KBM-7 (cell line): ENCODE results near the gene SOX18.
"Not testable (repeated sequence)": the region's sequence is repeated elsewhere in the genome, so short reads cannot be mapped to it uniquely, and the experiment has no call there.

Experiments
- DNase-seq: peaks from one replicate; pipeline ENCODE4 v3.0.0-alpha.2; 2015
- in situ Hi-C: fragments of 300-500 bp; cut with MboI; formaldehyde crosslinking; loops from 2 replicates; pipeline ENCODE4 v1.14.3; 2020; ENCODE audit warnings: low sequenced_read_pairs, low pct_unique_long_range_greater_than_20kb, mixed read lengths

Gene SOX18

GRCh38 chr20:64030371-64031134, 18.9 kb downstream of the SOX18 start:
- DNase-seq: no peak
- in situ Hi-C loops: no loop called here

DNA sequence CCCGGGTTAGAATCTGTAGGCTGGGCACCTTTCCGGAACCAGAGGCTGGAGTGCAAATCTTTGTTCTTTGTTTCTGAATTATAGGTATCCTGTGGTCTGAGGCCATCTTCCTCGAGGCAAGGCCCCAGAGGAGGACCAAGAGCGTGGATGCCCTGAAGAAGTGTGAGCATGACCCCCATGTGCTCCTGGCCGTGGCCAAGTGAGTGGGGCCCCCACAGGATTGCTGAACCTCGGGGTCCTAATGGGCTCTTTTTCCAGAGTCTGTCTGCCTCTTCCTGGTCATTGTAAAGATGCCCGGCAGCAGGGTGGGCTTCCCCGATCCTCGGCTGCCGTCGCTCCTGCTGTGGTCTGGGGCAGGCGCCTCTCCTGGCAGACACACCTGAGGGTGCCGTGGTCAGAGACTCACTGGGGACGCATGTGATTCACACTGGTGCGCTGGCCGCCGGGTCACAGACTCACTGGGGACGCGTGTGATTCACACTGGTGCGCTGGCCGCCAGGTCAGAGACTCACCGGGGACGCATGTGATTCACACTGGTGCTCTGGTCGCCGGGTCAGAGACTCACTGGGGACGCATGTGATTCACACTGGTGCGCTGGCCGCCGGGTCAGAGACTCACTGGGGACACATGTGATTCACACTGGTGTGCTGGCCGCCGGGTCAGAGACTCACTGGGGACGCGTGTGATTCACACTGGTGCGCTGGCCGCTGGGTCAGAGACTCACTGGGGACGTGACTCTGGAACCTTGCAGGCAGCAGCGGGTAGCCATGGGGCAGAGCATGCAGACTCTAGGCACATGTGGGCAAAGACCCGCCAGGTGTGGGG, 19.9 kb downstream of the SOX18 start:
- DNase-seq: no peak
- in situ Hi-C loops: no loop called here

DNA sequence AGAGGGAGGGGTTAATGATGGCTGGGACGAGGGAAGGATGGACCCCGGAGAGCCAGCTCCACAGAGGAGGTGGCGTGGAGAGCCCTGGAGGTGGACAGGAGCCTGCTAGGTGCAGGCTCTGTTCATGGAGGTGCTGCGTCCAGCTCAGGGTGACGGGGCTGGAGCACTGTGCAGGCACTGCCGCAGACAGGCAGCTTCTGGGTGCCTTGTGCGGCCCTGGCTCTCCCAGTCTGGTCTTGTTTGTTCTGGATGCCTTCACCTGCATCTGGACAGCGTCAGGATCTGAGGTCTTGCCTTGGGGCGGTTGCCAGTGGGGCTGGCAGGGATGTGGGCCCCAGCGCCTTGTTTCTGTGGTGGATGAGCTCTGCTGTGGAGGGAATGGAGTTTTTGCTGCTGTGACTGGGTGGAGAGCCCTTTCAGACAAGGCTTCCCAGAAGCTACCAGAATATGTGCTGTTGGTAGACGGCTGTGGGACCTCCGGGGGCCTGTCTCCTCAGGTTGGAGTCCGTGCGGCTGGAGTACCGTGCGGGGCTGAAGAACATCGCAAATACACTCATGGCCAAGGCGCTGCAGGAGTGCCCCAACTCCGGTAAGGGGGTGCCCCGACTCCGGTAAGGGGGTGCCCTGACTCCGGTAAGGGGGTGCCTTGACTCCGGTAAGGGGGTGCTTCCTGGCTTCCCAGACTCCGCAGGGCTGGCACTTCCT, 21.3 kb downstream of the SOX18 start:
- in situ Hi-C loops: no loop called here
- no peak for DNase-seq

GRCh38 chr20:64025826-64026412, 23.5 kb downstream of the SOX18 start:
- DNase-seq: no peak
- in situ Hi-C loops: no loop called here

- DNase-seq: no peak
- in situ Hi-C loops: no loop called here
Observed at GRCh38 chr20:64025101-64025825, 24.2 kb downstream of the SOX18 start.

- no peak for DNase-seq
- in situ Hi-C loops: no loop called here
Observed at GRCh38 chr20:64024141-64024990, 25.1 kb downstream of the SOX18 start.

DNA sequence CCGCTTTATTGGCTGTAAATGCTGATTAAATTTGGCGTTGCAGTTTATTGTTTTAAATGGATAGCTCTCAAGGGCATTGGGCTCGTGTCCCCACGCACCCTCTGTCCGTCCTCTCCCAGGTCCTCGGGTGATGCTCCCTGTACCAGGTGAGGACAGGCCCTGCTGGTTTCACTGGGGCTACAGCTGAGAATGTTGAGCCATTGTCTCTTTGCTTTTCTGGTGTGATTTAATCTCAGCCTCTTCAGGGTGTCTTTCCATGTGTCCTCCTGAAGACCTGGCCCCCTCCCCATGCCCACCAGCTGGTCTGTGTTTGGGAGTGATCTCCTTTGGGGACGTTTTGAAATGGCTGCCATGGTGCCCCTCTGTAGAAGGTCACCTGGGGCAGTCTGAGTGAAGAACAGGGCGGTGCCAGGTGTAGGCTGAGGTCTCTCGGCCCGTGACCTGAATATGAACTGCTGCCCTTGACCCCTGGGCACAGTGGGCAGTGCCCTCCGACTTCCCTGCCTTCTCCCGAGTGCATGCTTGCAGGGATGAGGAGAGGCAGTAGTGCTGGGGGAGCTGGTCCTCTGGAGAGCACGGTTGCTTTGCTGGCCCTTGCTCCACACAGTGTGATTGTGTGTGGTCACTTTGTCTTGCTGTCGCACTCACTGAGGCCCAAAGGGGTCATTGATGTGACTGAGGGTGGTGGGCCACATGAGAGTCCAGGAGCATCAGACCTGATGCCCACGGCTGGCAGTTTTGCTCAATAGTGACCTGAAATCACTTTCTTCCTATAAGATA, 25.9 kb downstream of the SOX18 start:
- in situ Hi-C loops: no loop called here
- no peak for DNase-seq

DNA sequence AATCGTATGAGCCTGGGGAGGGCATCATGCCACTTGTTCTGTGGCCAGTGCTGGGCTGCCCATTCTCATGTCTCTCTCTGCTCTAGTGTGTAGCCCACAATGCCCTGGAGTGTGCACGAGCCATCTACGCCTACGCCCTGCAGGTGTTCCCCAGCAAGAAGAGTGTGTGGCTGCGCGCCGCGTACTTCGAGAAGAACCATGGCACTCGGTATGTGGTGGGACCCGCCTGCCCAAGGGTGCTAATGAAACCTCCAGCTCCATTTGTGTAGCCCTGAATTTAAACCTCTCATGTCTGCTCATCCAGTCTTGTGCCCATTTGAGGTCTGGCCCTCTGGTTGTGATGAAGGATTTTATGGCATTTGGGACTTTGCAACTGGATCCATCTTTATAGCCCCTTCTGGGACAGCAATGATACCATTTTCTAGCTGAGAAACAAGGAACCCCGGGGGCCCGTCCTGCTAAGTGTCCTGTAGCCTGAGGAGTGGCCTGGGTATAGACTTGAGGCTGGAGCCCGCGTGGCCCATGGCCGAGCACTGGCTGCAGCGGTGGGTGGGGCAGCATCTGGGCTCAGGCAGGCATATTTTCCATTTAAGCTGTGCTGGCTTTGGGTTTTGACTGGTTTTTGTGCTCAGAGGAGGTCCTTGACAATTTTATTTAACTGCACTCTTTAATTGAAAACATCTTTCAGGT, 26.6 kb downstream of the SOX18 start:
- in situ Hi-C loops: no loop called here
- no peak for DNase-seq

GRCh38 chr20:64021124-64021975, 28.1 kb downstream of the SOX18 start:
- DNase-seq: no peak
- in situ Hi-C loops: no loop called here

DNA sequence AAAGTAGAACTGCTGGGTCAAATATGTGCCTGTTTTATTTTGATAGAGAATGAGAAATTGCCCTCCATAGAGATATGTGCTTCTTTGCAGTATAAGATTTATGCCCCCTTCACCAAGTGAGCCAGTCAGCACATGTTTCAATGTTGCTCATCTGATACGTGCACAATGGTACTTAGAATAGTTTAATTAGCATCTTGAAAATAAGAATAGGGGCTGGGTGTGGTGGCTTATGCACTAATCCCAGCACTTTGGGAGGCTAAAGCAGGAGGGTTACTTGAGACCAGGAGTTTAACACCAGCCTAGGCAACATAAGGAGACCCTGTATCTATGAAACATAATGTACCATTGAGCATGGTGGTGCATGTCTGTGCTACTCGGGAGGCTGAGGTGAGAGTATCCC, 33.8 kb downstream of the SOX18 start:
- no peak for DNase-seq
- in situ Hi-C loops: no loop called here

- in situ Hi-C loops, DNase-seq: not testable (repeated sequence)
Observed at GRCh38 chr20:64012385-64013154, 36.9 kb downstream of the SOX18 start.

DNA sequence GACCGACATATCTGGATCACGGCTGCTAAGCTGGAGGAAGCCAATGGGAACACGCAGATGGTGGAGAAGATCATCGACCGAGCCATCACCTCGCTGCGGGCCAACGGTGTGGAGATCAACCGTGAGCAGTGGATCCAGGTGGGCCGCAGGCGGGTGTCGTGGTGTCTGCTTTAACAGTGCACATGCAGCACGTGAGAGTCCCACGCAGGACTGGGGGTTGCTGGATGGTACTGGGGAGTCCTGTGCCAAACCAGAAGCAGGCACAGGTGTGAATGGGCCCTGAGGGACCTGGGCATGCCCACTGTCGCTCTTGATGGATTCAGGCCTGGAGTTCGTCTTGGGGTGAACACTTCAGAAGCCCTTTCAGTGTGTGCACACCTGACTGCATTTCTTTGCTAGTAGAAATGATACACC, 38.1 kb downstream of the SOX18 start:
- DNase-seq: no peak
- in situ Hi-C loops: no loop called here

DNA sequence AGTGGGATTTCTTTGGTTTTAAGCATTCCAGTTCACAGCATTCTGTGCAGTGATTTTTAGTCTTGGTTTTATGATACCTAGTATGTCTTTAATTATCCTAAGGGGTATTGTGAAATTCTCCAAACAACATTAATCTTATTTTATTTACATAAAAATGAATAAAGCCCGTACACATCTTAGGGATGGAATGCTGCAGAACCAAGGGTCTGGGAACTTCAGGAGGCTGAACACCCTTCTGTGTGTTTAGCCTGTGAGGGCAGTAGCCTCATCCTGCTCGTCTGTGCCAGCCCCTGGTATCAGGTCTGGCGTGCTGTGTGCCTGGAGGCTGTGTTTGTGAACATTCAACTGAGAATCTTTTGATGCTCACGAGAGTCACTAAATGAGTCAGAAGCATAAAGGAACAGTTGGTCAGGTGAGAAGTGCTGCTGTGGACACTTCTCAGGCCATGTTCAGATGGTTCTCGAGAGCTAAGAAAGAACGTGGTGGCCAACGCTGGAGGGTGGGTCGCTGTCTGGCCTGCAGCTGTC, 38.7 kb downstream of the SOX18 start:
- in situ Hi-C loops: no loop called here
- DNase-seq: no peak

DNA sequence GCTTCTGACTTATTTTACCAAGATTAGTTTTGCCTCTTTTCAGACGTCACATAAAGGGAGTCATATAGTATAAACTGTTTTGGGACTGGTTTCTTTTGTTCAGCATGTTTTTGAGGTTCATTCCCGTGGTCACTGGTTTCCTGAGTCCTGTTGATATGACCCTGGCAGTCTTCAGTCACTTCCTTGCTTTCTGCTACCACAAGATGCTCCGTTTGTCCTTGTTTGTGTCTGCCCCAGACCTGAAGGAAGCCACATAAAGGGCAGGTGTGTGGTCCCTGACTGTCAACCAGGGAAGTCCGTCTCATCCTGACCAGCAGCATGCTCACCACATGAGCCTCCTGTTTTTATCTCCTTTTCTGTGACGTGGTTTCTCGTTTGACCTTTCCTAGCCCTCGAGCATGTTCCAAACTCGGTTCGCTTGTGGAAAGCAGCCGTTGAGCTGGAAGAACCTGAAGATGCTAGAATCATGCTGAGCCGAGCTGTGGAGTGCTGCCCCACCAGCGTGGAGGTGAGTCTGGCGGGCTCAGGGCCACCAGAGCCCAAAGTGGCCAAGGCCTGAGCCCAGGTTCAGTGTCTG, 39.5 kb downstream of the SOX18 start:
- in situ Hi-C loops: no loop called here
- DNase-seq: peak; percentile 8

GRCh38 chr20:64006902-64007301, 42.5 kb downstream of the SOX18 start:
- no peak for DNase-seq
- in situ Hi-C loops: no loop called here
